ENCODE measurements around the gene GIGYF2. TPM values are rescaled to one million over a fixed set of nuclear protein-coding genes. Genes with fewer than 3 reads are reported as not detected.

GIGYF2 gene
- total RNA-seq, 1 donor from 2014 or later: 74.1 TPM

- H3K36me3 ChIP-seq (ENCODE audit: control insufficient read depth in 3 of 3, insufficient read depth in 3 of 3, low read length in 3 of 3): peaks cover 21 to 67% (median 60%) of the 10 kb centered on the region in 3 donors
- no peak overlapping the region for H3K4me3 ChIP-seq (ENCODE audit: low read length in 3 of 3)
- no peaks in the 10 kb centered on the region for H3K9me3 ChIP-seq (ENCODE audit: control insufficient read depth in 3 of 3, low read length in 3 of 3)
- H3K27ac ChIP-seq (ENCODE audit: low read depth, low read length): no peak overlapping the region
- H3K4me1 ChIP-seq (ENCODE audit: control insufficient read depth in 3 of 3, insufficient read depth in 3 of 3, low read length in 3 of 3): no peaks in the 10 kb centered on the region
- H3K9ac ChIP-seq (ENCODE audit: low read depth in 1 of 3, low read length in 3 of 3): no peak overlapping the region
- H3K27me3 ChIP-seq (ENCODE audit: control insufficient read depth in 3 of 3, insufficient read depth in 3 of 3, low read length in 3 of 3): no peaks in the 10 kb centered on the region
Observed at GRCh38 chr2:232815569-232815968, 118.4 kb downstream of the GIGYF2 start.

- H3K36me3 ChIP-seq (ENCODE audit: control insufficient read depth in 3 of 3, insufficient read depth in 3 of 3, low read length in 3 of 3): peaks cover 23 to 61% (median 61%) of the 10 kb centered on the region in 3 donors
- no peak overlapping the region for H3K4me3 ChIP-seq (ENCODE audit: low read length in 3 of 3)
- no peaks in the 10 kb centered on the region for H3K27me3 ChIP-seq (ENCODE audit: control insufficient read depth in 3 of 3, insufficient read depth in 3 of 3, low read length in 3 of 3)
- H3K4me1 ChIP-seq (ENCODE audit: control insufficient read depth in 3 of 3, insufficient read depth in 3 of 3, low read length in 3 of 3): no peaks in the 10 kb centered on the region
- H3K27ac ChIP-seq (ENCODE audit: low read depth, low read length): no peak overlapping the region
- H3K9me3 ChIP-seq (ENCODE audit: control insufficient read depth in 3 of 3, low read length in 3 of 3): no peaks in the 10 kb centered on the region
- H3K9ac ChIP-seq (ENCODE audit: low read depth in 1 of 3, low read length in 3 of 3): no peak overlapping the region
Observed at GRCh38 chr2:232816657-232817056, 119.5 kb downstream of the GIGYF2 start.

DNA sequence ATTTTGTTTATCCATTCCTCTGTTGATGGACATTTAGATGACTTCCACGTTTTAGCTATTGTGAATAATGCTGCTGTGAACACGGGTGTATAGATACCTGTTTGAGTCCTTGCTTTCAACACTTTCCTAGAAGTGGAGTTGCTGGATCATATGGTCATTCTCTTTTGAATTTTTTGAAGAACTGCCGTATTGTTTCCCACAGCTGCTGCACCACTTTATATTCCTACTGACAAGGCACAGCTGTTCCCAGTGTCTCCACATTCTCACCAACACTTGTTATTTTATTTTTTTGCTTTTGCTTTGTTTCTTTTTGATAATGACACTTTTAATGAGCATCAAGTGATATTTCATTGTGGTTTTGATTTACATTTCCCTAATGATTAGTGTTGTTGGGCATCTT, 120.6 kb downstream of the GIGYF2 start:
- no peaks in the 10 kb centered on the region for H3K9me3 ChIP-seq (ENCODE audit: control insufficient read depth in 3 of 3, low read length in 3 of 3)
- H3K27ac ChIP-seq (ENCODE audit: low read depth, low read length): no peak overlapping the region
- no peaks in the 10 kb centered on the region for H3K27me3 ChIP-seq (ENCODE audit: control insufficient read depth in 3 of 3, insufficient read depth in 3 of 3, low read length in 3 of 3)
- peaks cover 23 to 55% (median 55%) of the 10 kb centered on the region in 3 donors for H3K36me3 ChIP-seq (ENCODE audit: control insufficient read depth in 3 of 3, insufficient read depth in 3 of 3, low read length in 3 of 3)
- no peak overlapping the region for H3K4me3 ChIP-seq (ENCODE audit: low read length in 3 of 3)
- no peaks in the 10 kb centered on the region for H3K4me1 ChIP-seq (ENCODE audit: control insufficient read depth in 3 of 3, insufficient read depth in 3 of 3, low read length in 3 of 3)
- H3K9ac ChIP-seq (ENCODE audit: low read depth in 1 of 3, low read length in 3 of 3): no peak overlapping the region

- H3K9me3 ChIP-seq (ENCODE audit: control insufficient read depth in 3 of 3, low read length in 3 of 3): no peaks in the 10 kb centered on the region
- no peak overlapping the region for H3K4me3 ChIP-seq (ENCODE audit: low read length in 3 of 3)
- H3K36me3 ChIP-seq (ENCODE audit: control insufficient read depth in 3 of 3, insufficient read depth in 3 of 3, low read length in 3 of 3): peaks cover 21 to 49% (median 34%) of the 10 kb centered on the region in 3 donors
- H3K9ac ChIP-seq (ENCODE audit: low read depth in 1 of 3, low read length in 3 of 3): no peak overlapping the region
- no peaks in the 10 kb centered on the region for H3K27me3 ChIP-seq (ENCODE audit: control insufficient read depth in 3 of 3, insufficient read depth in 3 of 3, low read length in 3 of 3)
- no peaks in the 10 kb centered on the region for H3K4me1 ChIP-seq (ENCODE audit: control insufficient read depth in 3 of 3, insufficient read depth in 3 of 3, low read length in 3 of 3)
- H3K27ac ChIP-seq (ENCODE audit: low read depth, low read length): no peak overlapping the region
Observed at GRCh38 chr2:232829988-232830387, 132.9 kb downstream of the GIGYF2 start.

DNA sequence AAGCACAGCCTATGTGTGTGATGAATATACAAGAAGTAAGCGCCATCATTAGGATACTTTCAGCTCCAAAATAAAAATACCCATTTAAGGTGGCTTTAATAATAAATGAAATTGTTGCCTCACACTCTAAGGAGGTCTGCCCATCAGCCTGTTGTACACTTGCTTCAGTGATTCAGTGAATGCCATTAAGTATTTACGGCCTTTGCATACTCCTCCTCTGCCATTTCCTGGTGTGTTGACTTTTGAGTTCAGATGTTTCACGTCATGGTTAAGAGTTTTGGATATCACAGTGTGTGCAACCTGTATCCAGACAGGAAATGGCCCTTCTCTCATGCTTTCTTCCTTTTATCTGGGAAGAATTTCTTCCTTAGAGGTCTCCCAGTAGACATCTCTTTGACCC, 134.4 kb downstream of the GIGYF2 start:
- Histone ChIP-seq H3K27ac (ENCODE audit: low read depth, low read length) (no peak overlapping the region), H3K36me3 (ENCODE audit: control insufficient read depth in 3 of 3, insufficient read depth in 3 of 3, low read length in 3 of 3) (peaks cover 21 to 49% (median 35%) of the 10 kb centered on the region in 3 donors), H3K4me3 (ENCODE audit: low read length in 3 of 3) (no peak overlapping the region), H3K9ac (ENCODE audit: low read depth in 1 of 3, low read length in 3 of 3) (no peak overlapping the region), H3K4me1 (ENCODE audit: control insufficient read depth in 3 of 3, insufficient read depth in 3 of 3, low read length in 3 of 3) (peaks cover 0 to 4% (median 0%) of the 10 kb centered on the region in 3 donors), H3K27me3 (ENCODE audit: control insufficient read depth in 3 of 3, insufficient read depth in 3 of 3, low read length in 3 of 3) (no peaks in the 10 kb centered on the region), H3K9me3 (ENCODE audit: control insufficient read depth in 3 of 3, low read length in 3 of 3) (no peaks in the 10 kb centered on the region)

GRCh38 chr2:232833830-232834229, 136.7 kb downstream of the GIGYF2 start:
- Histone ChIP-seq H3K4me1 (ENCODE audit: control insufficient read depth in 3 of 3, insufficient read depth in 3 of 3, low read length in 3 of 3) (peaks cover 4 to 5% (median 4%) of the 10 kb centered on the region in 3 donors), H3K9me3 (ENCODE audit: control insufficient read depth in 3 of 3, low read length in 3 of 3) (no peaks in the 10 kb centered on the region), H3K27ac (ENCODE audit: low read depth, low read length) (no peak overlapping the region), H3K4me3 (ENCODE audit: low read length in 3 of 3) (no peak overlapping the region), H3K9ac (ENCODE audit: low read depth in 1 of 3, low read length in 3 of 3) (no peak overlapping the region), H3K36me3 (ENCODE audit: control insufficient read depth in 3 of 3, insufficient read depth in 3 of 3, low read length in 3 of 3) (peaks cover 25 to 50% (median 28%) of the 10 kb centered on the region in 3 donors), H3K27me3 (ENCODE audit: control insufficient read depth in 3 of 3, insufficient read depth in 3 of 3, low read length in 3 of 3) (no peaks in the 10 kb centered on the region)

- no peaks in the 10 kb centered on the region for H3K27me3 ChIP-seq (ENCODE audit: control insufficient read depth in 3 of 3, insufficient read depth in 3 of 3, low read length in 3 of 3)
- no peaks in the 10 kb centered on the region for H3K9me3 ChIP-seq (ENCODE audit: control insufficient read depth in 3 of 3, low read length in 3 of 3)
- peaks cover 4 to 5% (median 4%) of the 10 kb centered on the region in 3 donors for H3K4me1 ChIP-seq (ENCODE audit: control insufficient read depth in 3 of 3, insufficient read depth in 3 of 3, low read length in 3 of 3)
- no peak overlapping the region for H3K27ac ChIP-seq (ENCODE audit: low read depth, low read length)
- H3K9ac ChIP-seq (ENCODE audit: low read depth in 1 of 3, low read length in 3 of 3): peak overlapping the region in 1 of 3 donors; percentile 34
- H3K36me3 ChIP-seq (ENCODE audit: control insufficient read depth in 3 of 3, insufficient read depth in 3 of 3, low read length in 3 of 3): peaks cover 29 to 57% (median 39%) of the 10 kb centered on the region in 3 donors
- H3K4me3 ChIP-seq (ENCODE audit: low read length in 3 of 3): no peak overlapping the region
Observed at GRCh38 chr2:232835687-232836208, 138.6 kb downstream of the GIGYF2 start.

DNA sequence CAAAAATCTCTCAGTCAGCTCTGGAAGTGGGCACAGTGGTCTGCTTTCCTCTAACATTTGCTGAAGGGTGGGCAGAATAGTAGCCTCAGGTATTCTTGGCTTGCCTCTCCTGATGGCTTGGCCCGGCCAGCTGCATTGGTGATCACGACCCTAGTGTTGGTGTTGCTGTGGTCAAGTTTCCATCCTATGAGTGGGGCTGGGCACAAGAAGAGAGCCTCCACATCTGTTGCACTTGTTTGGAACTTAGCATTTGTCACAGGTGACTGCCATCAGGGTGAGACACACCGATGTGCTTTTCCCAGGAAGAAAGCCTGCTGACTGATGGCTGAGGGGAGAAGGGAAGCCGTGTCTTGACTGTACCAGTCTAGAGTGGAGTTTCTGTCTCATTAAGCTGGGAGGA, 139.8 kb downstream of the GIGYF2 start:
- Histone ChIP-seq H3K4me1 (ENCODE audit: control insufficient read depth in 3 of 3, insufficient read depth in 3 of 3, low read length in 3 of 3) (peaks cover 4 to 5% (median 4%) of the 10 kb centered on the region in 3 donors), H3K9me3 (ENCODE audit: control insufficient read depth in 3 of 3, low read length in 3 of 3) (no peaks in the 10 kb centered on the region), H3K9ac (ENCODE audit: low read depth in 1 of 3, low read length in 3 of 3) (no peak overlapping the region), H3K27me3 (ENCODE audit: control insufficient read depth in 3 of 3, insufficient read depth in 3 of 3, low read length in 3 of 3) (no peaks in the 10 kb centered on the region), H3K36me3 (ENCODE audit: control insufficient read depth in 3 of 3, insufficient read depth in 3 of 3, low read length in 3 of 3) (peaks cover 27 to 48% (median 40%) of the 10 kb centered on the region in 3 donors), H3K4me3 (ENCODE audit: low read length in 3 of 3) (no peak overlapping the region), H3K27ac (ENCODE audit: low read depth, low read length) (no peak overlapping the region)

DNA sequence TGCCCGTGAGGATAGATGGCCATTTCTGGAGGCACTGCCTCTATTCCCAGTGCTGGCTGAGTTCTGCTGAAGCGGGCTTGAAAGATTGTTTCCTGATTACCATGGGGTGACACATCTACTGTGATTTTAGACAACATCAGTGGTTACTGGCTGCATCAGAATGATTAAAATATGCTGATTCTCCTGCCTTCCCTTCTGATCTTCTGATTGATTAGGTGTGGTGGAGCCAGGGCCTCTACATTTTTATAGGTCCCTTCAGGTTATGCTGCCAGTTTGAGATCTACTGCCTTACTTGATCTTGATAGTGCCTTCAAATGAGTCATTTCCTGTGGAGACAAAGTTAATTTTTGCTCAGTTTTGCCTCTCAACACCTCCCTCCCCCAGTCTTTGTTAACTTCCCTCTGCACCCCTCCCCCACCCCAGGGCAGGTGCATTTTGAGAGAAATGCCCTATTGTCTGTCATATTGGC, 141.3 kb downstream of the GIGYF2 start:
- Histone ChIP-seq H3K9ac (ENCODE audit: low read depth in 1 of 3, low read length in 3 of 3) (no peak overlapping the region), H3K4me1 (ENCODE audit: control insufficient read depth in 3 of 3, insufficient read depth in 3 of 3, low read length in 3 of 3) (peaks cover 4 to 5% (median 4%) of the 10 kb centered on the region in 3 donors), H3K9me3 (ENCODE audit: control insufficient read depth in 3 of 3, low read length in 3 of 3) (no peaks in the 10 kb centered on the region), H3K27ac (ENCODE audit: low read depth, low read length) (no peak overlapping the region), H3K36me3 (ENCODE audit: control insufficient read depth in 3 of 3, insufficient read depth in 3 of 3, low read length in 3 of 3) (peaks cover 18 to 40% (median 34%) of the 10 kb centered on the region in 3 donors), H3K4me3 (ENCODE audit: low read length in 3 of 3) (no peak overlapping the region), H3K27me3 (ENCODE audit: control insufficient read depth in 3 of 3, insufficient read depth in 3 of 3, low read length in 3 of 3) (no peaks in the 10 kb centered on the region)

GRCh38 chr2:232839411-232840079, 142.4 kb downstream of the GIGYF2 start:
- H3K27me3 ChIP-seq (ENCODE audit: control insufficient read depth in 3 of 3, insufficient read depth in 3 of 3, low read length in 3 of 3): no peaks in the 10 kb centered on the region
- peaks cover 4 to 5% (median 4%) of the 10 kb centered on the region in 3 donors for H3K4me1 ChIP-seq (ENCODE audit: control insufficient read depth in 3 of 3, insufficient read depth in 3 of 3, low read length in 3 of 3)
- H3K9me3 ChIP-seq (ENCODE audit: control insufficient read depth in 3 of 3, low read length in 3 of 3): no peaks in the 10 kb centered on the region
- peaks cover 17 to 39% (median 31%) of the 10 kb centered on the region in 3 donors for H3K36me3 ChIP-seq (ENCODE audit: control insufficient read depth in 3 of 3, insufficient read depth in 3 of 3, low read length in 3 of 3)
- no peak overlapping the region for H3K27ac ChIP-seq (ENCODE audit: low read depth, low read length)
- H3K9ac ChIP-seq (ENCODE audit: low read depth in 1 of 3, low read length in 3 of 3): no peak overlapping the region
- no peak overlapping the region for H3K4me3 ChIP-seq (ENCODE audit: low read length in 3 of 3)
